ENCODE data around the gene AOC1.
"Not testable (repeated sequence)": the region's sequence is repeated elsewhere in the genome, so short reads cannot be mapped to it uniquely, and the experiment has no call there.

AOC1 gene, protein sequence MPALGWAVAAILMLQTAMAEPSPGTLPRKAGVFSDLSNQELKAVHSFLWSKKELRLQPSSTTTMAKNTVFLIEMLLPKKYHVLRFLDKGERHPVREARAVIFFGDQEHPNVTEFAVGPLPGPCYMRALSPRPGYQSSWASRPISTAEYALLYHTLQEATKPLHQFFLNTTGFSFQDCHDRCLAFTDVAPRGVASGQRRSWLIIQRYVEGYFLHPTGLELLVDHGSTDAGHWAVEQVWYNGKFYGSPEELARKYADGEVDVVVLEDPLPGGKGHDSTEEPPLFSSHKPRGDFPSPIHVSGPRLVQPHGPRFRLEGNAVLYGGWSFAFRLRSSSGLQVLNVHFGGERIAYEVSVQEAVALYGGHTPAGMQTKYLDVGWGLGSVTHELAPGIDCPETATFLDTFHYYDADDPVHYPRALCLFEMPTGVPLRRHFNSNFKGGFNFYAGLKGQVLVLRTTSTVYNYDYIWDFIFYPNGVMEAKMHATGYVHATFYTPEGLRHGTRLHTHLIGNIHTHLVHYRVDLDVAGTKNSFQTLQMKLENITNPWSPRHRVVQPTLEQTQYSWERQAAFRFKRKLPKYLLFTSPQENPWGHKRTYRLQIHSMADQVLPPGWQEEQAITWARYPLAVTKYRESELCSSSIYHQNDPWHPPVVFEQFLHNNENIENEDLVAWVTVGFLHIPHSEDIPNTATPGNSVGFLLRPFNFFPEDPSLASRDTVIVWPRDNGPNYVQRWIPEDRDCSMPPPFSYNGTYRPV

DNA sequence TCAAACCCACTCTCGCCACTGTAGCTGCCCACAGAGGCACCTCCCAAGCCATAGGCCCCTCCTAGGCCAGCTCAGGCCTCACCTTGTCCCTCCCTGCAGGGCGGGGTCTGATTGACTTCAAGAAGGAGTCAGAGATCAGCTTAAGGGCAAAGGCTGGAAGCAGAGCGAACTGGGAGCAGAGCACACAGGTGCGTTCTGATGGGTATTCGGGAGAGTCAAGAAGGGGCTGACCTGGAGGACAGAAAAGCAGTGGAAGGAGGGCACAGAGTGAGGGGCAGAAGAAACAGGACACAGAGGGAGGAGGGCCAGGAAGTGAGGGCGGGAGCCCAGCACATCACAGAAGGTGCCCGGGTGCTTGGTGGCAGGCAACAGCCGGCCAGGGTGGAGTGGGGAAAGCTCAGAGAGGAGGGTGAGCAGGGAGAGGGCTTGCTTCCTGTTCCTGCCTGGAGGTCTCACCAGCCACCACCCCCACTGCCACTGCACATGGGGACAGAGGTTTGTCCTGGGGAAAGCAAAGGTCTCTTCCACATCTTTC is at the start of gene AOC1:
TSS of gene AOC1 (plus strand) at position 147 of the 535 bp plus-strand sequence. CDS start 3,954 bp downstream, outside the sequence.
- DNase-seq = no peak

DNA sequence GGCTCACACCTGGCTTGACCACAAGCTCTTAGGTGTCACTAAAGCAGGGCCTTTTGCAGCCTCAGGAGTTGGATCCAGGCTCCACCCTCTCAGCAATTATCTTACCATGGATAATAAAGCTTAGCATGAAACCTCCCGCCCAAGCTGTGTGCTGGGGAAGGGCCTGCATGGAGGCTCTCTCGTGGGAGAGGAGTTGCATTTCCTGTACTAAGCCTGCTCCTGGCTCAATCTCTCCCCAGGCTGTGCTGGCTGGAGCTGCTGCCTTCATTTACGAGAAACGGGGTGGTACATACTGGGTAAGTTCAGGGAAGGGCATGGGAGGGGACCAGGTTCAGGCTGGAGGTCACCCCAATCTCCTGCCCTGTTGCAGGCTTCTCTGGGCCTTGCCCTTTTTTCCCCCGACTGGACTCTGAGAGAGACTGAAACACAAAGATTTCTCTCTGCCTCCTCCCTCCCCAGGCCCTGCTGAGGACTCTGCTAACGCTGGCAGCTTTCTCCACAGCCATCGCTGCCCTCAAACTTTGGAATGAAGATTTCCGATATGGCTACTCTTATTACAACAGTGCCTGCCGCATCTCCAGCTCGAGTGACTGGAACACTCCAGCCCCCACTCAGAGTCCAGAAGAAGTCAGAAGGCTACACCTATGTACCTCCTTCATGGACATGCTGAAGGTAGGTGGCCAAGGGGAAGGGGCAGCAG is 49.0 kb upstream of the AOC1 start:
- DNase-seq = no peak

DNA sequence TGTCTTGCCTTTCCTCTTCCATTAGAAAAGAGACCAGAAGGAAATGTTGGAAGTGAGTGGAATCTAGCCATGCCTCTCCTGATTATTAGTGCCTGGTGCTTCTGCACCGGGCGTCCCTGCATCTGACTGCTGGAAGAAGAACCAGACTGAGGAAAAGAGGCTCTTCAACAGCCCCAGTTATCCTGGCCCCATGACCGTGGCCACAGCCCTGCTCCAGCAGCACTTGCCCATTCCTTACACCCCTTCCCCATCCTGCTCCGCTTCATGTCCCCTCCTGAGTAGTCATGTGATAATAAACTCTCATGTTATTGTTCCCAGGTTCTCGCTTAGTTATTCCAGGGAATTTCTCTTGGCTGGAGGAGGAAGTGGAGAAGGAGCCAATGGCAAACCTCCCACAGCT is 47.5 kb upstream of the AOC1 start:
- DNase-seq = no peak

DNA sequence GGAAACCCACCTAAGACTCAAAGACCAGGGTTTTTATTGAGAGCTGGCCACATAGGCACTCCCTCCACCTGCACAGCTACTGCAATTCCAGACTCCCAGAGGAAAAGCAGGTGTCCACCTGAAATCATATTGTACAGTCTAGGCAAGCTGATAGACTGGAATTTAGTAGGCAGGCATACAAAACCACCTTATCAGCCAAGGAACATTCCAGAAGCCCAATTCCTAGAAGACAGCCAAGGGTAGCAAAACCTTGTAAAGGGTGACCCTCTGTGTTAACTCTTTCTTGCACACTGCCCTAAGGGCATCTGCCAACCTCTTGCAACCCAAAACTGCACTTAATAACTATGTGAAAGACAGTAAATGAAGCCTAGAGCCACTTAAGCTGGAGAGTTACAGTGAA is 46.5 kb upstream of the AOC1 start:
- no peak for DNase-seq

DNA sequence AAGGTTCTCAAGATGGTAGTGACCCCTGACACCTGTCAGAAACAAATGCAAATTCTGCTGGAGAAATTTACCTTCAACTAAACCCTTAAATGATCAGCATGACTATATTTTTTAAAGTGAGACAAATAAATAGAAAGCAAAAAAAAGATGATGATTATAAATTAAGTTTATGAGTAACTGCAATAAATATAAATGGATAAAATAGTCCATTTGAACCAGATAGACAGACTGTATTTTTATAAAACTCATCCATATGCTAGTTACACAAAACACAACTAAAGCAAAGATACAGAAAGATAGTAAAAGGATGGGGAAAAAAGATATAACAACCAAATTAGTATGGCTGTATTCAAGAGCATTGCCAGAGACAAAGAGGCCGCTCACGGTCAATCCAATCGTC is 45.9 kb upstream of the AOC1 start:
- no peak for DNase-seq

DNA sequence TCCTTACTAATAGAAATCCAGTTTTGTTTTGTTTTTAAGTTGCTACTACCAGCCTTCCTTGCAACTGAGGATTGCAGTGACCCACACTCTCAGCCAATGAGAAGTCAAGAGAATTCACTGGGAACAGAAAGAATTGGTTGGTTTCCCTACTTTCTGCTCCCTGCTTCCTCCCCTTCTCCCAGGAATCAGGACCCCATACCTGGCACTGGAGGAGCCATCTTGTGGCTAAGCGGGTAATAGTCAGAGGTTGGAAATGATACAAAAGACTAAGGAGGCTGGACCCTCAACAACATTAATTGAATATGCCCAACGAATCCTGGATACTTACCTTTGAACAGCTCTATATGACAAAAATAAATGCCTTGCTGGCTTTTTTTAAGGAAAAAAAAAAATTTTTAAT is 45.5 kb upstream of the AOC1 start:
- no peak for DNase-seq

GRCh38 chr7:150807616-150808438 is 44.5 kb upstream of the AOC1 start:
- DNase-seq = not testable (repeated sequence)

DNA sequence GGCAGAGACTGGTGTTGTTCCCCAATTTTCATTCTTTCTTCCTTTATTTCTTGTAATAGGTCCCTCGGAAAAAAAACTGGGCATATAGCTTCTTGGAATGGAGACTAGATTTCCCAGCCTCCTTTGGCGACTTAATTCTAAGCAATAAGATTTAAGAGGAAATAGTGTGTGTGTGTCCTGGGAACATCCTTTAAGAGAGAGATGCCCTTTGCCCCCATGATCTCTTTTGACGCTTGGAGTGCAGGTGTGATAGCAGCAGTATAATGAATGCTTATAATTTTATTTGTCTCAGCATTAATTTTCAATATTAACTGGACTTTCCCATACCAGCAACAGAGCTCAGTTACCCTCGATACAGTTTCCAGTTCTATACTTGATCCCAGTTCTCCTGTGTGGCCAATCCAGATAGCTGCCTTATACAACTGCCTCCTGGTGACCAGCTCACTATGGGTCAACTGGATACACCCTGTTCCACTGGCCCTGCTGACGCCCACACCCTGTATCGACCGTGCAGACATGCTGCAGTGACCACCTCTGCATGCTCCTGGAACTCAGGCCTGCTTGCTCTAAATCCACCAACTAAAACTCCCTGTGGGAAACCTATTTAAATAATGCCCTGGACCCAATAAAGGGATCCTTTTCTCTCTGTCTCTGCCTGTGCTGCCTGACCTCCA is 37.9 kb upstream of the AOC1 start:
- DNase-seq = no peak

DNA sequence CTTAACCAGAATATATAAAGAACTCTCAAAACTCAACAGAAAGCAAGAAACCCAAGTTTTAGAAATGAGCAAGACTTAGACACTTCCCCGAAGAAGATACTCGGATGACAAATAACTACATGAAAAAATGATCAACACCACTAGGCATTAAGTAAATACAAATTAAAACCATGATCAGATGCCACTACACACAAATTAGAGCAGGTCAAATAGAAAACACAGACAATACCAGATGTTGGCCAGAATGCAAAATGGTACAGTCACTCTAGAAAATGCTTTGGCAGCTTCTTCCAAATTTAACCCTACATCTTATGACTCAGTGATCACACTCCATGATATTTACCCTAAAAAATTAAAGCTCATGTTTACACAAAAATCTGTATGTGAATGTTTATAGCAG is 33.3 kb upstream of the AOC1 start:
- DNase-seq = no peak

DNA sequence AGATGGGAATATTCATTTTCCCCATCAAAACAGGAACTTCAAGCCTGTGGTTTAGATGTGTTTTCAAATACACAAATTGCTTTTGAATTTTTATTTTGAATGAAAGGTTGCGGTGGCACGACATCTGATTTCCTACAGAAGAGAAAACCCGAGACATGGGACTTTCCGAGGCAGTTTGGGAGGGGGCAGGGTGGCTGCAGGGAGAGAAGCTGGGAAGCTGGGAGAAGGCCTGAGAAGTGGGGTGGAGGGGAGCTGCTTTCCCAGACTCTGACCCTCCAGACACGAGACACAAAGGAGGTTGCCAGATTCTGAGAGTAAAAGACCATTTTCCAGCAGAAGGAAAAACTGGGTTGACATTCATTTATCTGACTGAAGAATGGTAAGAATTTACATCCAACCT is 32.2 kb upstream of the AOC1 start:
- no peak for DNase-seq

DNA sequence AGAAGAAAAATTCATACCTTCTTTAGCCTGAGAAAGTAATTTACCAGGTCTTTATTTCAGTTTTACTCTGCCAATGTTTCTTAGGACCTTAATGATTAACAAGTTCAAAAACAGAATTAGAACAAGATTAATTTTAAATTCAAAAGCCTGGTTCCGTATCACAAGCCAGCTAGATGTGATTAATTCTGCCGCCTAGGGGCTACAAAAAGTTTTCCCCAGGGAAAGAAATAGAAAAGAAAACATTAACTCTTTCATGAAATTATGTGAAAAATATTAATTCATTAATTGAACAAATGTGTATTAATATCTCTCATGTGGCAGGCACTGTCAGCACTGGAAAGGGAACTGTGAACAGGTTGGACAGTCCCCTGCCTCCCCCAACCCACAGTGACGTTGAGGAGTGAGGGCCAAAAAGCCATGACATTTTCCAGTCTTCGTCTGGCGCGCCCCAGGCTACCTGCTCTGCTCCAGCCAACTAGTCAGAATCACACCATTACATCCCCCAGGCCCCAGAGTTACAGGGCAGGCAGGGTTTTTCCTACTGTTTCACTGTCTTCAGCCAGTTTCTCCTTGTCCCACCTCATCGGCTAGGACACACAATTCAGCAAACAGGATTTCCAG is 31.6 kb upstream of the AOC1 start:
- DNase-seq = no peak

DNA sequence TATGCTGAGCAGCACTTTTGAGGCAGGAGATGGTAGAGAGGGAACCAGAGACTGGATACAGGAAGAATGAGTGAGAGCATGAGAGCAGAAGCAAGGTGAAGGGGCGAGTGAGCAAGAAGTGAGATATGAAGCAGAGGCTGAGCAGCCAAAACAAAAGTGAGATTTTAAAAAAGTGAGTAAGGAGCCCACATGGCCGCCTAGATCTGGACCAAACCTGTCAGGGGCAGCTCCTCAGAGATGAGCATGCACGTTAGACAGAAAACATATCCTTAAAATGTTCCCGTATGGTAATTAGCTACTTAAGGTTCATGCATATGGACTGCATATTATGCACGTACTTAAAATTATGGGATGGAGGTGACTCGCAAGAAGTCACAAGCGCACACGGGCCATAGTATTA is 29.3 kb upstream of the AOC1 start:
- no peak for DNase-seq

GRCh38 chr7:150823484-150824126 is 28.7 kb upstream of the AOC1 start:
- DNase-seq = no peak

DNA sequence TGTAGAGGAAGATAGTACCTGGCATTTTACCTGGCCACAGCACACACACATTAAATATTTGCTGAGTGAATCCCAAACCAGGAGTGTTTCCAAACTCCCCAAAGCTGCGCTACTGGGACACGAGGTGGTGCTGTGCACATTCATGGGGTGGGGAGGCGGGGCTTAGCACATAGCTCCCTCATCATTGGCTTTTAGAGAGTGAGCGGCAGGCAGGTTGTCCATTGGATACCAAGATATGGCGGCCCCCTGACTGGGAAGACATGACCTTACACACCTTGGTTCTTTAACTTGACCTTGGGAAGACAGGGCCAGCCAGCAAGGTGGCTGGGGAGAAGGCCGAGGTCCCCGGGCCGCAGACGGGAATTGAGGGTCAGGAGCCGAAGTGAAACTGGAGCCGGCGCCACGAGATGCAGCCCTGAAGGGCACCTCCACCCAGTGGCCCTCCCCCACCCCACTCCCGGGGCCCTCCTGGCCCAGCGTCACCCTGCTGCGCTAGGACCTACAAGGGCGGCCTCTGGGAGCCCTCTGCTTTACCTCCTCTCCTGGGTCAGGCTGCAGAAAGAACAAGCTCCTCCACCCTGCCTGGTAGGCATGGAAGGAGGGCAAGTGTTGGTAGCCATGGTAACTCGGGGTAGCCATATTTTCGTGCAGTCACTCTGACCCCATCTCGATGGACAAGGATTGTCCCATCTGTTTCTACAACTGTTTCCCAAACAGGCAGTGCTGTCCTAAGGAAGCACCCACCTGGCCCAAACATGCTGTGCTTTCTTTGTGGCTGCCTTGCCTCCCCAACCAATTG is 27.7 kb upstream of the AOC1 start:
- no peak for DNase-seq

GRCh38 chr7:150826061-150826849 is 26.1 kb upstream of the AOC1 start:
- DNase-seq = no peak

- no peak for DNase-seq
Observed at GRCh38 chr7:150828384-150828783, 23.9 kb upstream of the AOC1 start.

GRCh38 chr7:150829426-150829825 is 22.9 kb upstream of the AOC1 start:
- DNase-seq = no peak

- DNase-seq = no peak
Observed at GRCh38 chr7:150830937-150831336, 21.4 kb upstream of the AOC1 start.
